ENCODE data around the gene NXPH1.

- TF ChIP-seq CTCF (IDR thresholded peaks at IDR 0.05): no peak
- TF ChIP-seq E2F4 (CRISPR knock-in tag; IDR thresholded peaks at IDR 0.05; ENCODE audit: borderline replicate concordance, low read depth): no peak
- TF ChIP-seq MAX (CRISPR knock-in tag; IDR thresholded peaks at IDR 0.05): no peak
- no peak for TF ChIP-seq ATF6 (CRISPR knock-in tag; IDR thresholded peaks at IDR 0.05)
- TF ChIP-seq JUN (CRISPR knock-in tag; IDR thresholded peaks at IDR 0.05): no peak
- TF ChIP-seq E2F1 (CRISPR knock-in tag; IDR thresholded peaks at IDR 0.05): no peak
- no peak for TF ChIP-seq SMAD4 (CRISPR knock-in tag; IDR thresholded peaks at IDR 0.05)
- TF ChIP-seq NR2C2 (CRISPR knock-in tag; IDR thresholded peaks at IDR 0.05): no peak
Observed at GRCh38 chr7:8437606-8438005, 4.2 kb downstream of the NXPH1 start.

Data from WTC11 (cell line).